Measurements from ENCODE around the gene ZNF70. TPM values are rescaled to one million over a fixed set of nuclear protein-coding genes. Genes with fewer than 3 reads are reported as not detected.

The ZNF70 gene
- total RNA-seq, 2 donors from 2014 or later = 6.2 to 7.7 TPM

- DNase-seq (ENCODE audit: low spot score) = no peak
- intact Hi-C loops (cut with DNase I) = no loop called here
Observed at GRCh38 chr22:23704829-23705228, 46.1 kb downstream of the ZNF70 start.

- intact Hi-C loops (cut with DNase I) = no loop called here
- no peak for DNase-seq (ENCODE audit: low spot score)
Observed at GRCh38 chr22:23704062-23704461, 46.9 kb downstream of the ZNF70 start.

GRCh38 chr22:23700706-23701105 is 50.2 kb downstream of the ZNF70 start:
- intact Hi-C loops (cut with DNase I) = no loop called here

GRCh38 chr22:23698673-23699235 is 52.2 kb downstream of the ZNF70 start:
- DNase-seq (ENCODE audit: low spot score) = peak; percentile 60
- intact Hi-C loops (cut with DNase I) = no loop called here

More at GRCh38 chr22:23700706-23701105, 50.2 kb downstream of the ZNF70 start:
- peak; percentile 5 for DNase-seq (ENCODE audit: low spot score)

- intact Hi-C loops (cut with DNase I) = no loop called here
- DNase-seq (ENCODE audit: low spot score) = peak; percentile 34
Observed at GRCh38 chr22:23698094-23698493, 52.8 kb downstream of the ZNF70 start.

GRCh38 chr22:23697031-23697970 is 53.6 kb downstream of the ZNF70 start:
- DNase-seq (ENCODE audit: low spot score) = peak; percentile 58
- intact Hi-C loops (cut with DNase I) = no loop called here

- intact Hi-C loops (cut with DNase I) = no loop called here
- DNase-seq (ENCODE audit: low spot score) = peak; percentile 83
Observed at GRCh38 chr22:23696326-23696851, 54.5 kb downstream of the ZNF70 start.

- peak; percentile 66 for DNase-seq (ENCODE audit: low spot score)
- intact Hi-C loops (cut with DNase I) = no loop called here
Observed at GRCh38 chr22:23695571-23696325, 55.2 kb downstream of the ZNF70 start.

GRCh38 chr22:23695141-23695540 is 55.8 kb downstream of the ZNF70 start:
- DNase-seq (ENCODE audit: low spot score) = peak; percentile 66
- intact Hi-C loops (cut with DNase I) = no loop called here

GRCh38 chr22:23693979-23694680 is 56.8 kb downstream of the ZNF70 start:
- intact Hi-C loops (cut with DNase I) = no loop called here
- peak; percentile 66 for DNase-seq (ENCODE audit: low spot score)

- DNase-seq (ENCODE audit: low spot score) = peak; percentile 69
- intact Hi-C loops (cut with DNase I) = no loop called here
Observed at GRCh38 chr22:23692598-23693291, 58.2 kb downstream of the ZNF70 start.

- peak; percentile 54 for DNase-seq (ENCODE audit: low spot score)
- intact Hi-C loops (cut with DNase I) = no loop called here
Observed at GRCh38 chr22:23691748-23692423, 59.0 kb downstream of the ZNF70 start.

GRCh38 chr22:23690713-23691112 is 60.2 kb downstream of the ZNF70 start, which contains the start of gene RGL4:
Gene RGL4, plus strand, starts transcription at chr22:23691013. Its CDS starts 1,018 bp downstream, at chr22:23692031.
- peak; percentile 45 for DNase-seq (ENCODE audit: low spot score)
- intact Hi-C loops (cut with DNase I) = no loop called here

- intact Hi-C loops (cut with DNase I) = no loop called here
- DNase-seq (ENCODE audit: low spot score) = peak; percentile 59
Observed at GRCh38 chr22:23689414-23689813, 61.5 kb downstream of the ZNF70 start.
